Measurements from ENCODE around the gene IMP3. TPM values are rescaled to one million over a fixed set of nuclear protein-coding genes. Genes with fewer than 3 reads are reported as not detected.

The IMP3 gene
- total and polyA plus RNA-seq, 2 donors from 2014 or later: 52.0 to 95.0 TPM

DNA sequence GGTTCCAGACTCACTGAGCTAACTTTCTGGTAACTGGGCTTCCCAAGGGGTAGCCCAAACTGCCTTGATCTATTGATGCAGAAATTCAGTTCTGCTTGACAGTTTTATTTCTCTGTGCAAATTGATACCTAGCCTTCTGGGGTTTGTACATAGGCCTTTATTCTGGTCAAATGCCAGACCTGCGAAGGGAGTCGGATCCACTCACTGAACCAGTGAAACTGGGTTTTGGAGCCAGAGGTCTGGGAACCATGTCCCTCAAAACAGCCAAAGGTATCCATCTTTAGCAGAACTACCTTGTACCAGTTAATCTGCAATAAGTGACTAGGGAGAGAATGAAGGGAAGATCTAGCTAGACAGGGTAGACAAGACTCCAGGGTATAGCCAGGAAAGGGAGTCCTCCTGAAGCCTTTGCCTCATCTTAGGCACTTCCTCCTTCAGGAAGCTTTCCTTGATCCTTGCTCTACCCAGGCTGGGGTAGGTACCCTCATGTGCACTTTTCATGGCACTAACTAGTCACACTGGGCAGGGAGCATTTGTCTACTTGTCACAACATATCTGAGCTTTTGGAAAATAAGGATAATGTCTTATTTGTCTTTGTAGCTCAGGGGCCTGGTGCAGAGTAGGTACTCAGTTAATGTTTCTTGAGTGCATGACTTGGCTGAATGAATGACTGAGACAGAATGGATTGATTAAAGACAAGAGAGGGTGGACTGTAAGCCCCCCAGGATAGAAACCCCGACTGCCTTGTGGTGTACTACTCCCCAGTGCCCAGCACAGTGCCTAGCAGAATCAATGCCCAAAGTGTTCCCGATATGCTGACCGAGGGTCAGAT, 6.3 kb upstream of the IMP3 start:
- Histone ChIP-seq H3K9ac (ENCODE audit: low read length in 3 of 3) (peak overlapping the region; percentile 34 to 99 (median 95)), H3K4me1 (ENCODE audit: control insufficient read depth in 2 of 3, insufficient read depth in 2 of 3, low read depth in 1 of 3, low read length in 3 of 3) (peaks cover 0 to 36% (median 24%) of the 10 kb centered on the region in 3 donors), H3K36me3 (ENCODE audit: control insufficient read depth in 2 of 3, insufficient read depth in 3 of 3, low read length in 3 of 3) (peaks cover 0 to 6% (median 0%) of the 10 kb centered on the region in 3 donors), H3K4me3 (ENCODE audit: low read length in 3 of 3) (peak overlapping the region; percentile 84 to 96 (median 93)), H3K27ac (ENCODE audit: low read depth in 2 of 2, low read length in 2 of 2) (peak overlapping the region; percentile 96), H3K9me3 (ENCODE audit: control insufficient read depth in 2 of 3, insufficient read depth in 1 of 3, low read length in 3 of 3) (no peaks in the 10 kb centered on the region), H3K27me3 (ENCODE audit: control insufficient read depth, insufficient read depth, low read length) (no peaks in the 10 kb centered on the region)
- no peak for DNase-seq
- no peak for FAIRE-seq
- intact Hi-C loops (cut with DNase I): no loop called here
- TF ChIP-seq, protein P1, sequence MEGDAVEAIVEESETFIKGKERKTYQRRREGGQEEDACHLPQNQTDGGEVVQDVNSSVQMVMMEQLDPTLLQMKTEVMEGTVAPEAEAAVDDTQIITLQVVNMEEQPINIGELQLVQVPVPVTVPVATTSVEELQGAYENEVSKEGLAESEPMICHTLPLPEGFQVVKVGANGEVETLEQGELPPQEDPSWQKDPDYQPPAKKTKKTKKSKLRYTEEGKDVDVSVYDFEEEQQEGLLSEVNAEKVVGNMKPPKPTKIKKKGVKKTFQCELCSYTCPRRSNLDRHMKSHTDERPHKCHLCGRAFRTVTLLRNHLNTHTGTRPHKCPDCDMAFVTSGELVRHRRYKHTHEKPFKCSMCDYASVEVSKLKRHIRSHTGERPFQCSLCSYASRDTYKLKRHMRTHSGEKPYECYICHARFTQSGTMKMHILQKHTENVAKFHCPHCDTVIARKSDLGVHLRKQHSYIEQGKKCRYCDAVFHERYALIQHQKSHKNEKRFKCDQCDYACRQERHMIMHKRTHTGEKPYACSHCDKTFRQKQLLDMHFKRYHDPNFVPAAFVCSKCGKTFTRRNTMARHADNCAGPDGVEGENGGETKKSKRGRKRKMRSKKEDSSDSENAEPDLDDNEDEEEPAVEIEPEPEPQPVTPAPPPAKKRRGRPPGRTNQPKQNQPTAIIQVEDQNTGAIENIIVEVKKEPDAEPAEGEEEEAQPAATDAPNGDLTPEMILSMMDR (IDR thresholded peaks at IDR 0.05; ENCODE audit: borderline replicate concordance, extremely low read depth, insufficient read depth): no peak

DNA sequence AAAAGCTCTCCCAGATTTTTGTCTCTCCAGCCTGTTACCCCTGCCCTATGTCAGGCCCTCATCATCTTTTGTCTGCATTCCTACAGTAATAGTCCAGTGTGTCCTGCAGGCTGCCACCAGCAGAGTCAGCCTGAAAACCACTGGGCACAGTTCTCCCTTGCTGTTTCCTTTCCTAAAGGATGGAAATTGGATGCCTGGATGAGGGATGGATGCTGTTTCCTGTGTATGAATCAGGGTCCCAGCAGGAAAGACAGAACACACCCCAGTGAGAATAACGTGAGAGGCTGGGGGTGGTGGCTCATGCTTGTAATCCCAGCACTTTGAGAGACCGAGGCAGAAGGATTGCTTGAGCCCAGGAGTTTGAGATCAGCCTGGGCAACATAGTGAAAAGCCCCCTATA, 4.4 kb upstream of the IMP3 start:
- Histone ChIP-seq H3K4me3 (ENCODE audit: low read length in 3 of 3) (no peak overlapping the region), H3K4me1 (ENCODE audit: control insufficient read depth in 2 of 3, insufficient read depth in 2 of 3, low read depth in 1 of 3, low read length in 3 of 3) (peaks cover 0 to 16% (median 7%) of the 10 kb centered on the region in 3 donors), H3K9me3 (ENCODE audit: control insufficient read depth in 2 of 3, insufficient read depth in 1 of 3, low read length in 3 of 3) (no peaks in the 10 kb centered on the region), H3K36me3 (ENCODE audit: control insufficient read depth in 2 of 3, insufficient read depth in 3 of 3, low read length in 3 of 3) (no peaks in the 10 kb centered on the region), H3K27ac (ENCODE audit: low read depth in 2 of 2, low read length in 2 of 2) (no peak overlapping the region), H3K27me3 (ENCODE audit: control insufficient read depth, insufficient read depth, low read length) (no peaks in the 10 kb centered on the region), H3K9ac (ENCODE audit: low read length in 3 of 3) (no peak overlapping the region)
- intact Hi-C loops (cut with DNase I): no loop called here
- DNase-seq: no peak
- TF ChIP-seq, protein P1 (IDR thresholded peaks at IDR 0.05; ENCODE audit: borderline replicate concordance, extremely low read depth, insufficient read depth): no peak
- no peak for FAIRE-seq

DNA sequence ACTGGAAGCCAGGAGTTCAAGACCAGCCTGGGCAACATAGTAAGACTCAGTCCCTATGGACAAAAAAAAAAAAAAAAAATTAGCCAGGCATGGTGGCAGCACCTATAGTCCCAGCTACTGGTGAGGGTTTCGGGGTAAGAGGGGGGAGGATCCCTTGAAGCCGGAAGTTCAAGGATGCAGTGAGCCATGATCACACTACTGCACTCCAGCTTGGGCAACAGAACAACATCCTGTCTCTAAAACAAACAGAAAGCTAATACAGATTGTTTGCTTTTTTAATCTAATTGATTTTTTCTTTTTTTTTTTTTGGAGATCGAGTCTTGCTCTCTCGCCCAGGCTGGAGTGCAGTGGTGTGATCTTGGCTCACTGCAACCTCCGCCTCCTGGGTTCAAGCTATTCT, 1.6 kb upstream of the IMP3 start:
- TF ChIP-seq, protein P1 (IDR thresholded peaks at IDR 0.05; ENCODE audit: borderline replicate concordance, extremely low read depth, insufficient read depth): no peak

More for the DNA sequence above, 1.6 kb upstream of the IMP3 start:
- no peak overlapping the region for H3K27ac ChIP-seq (ENCODE audit: low read depth in 2 of 2, low read length in 2 of 2)
- no peak overlapping the region for H3K4me3 ChIP-seq (ENCODE audit: low read length in 3 of 3)
- no peaks in the 10 kb centered on the region for H3K36me3 ChIP-seq (ENCODE audit: control insufficient read depth in 2 of 3, insufficient read depth in 3 of 3, low read length in 3 of 3)
- no peak for FAIRE-seq
- intact Hi-C loops (cut with DNase I): no loop called here
- no peaks in the 10 kb centered on the region for H3K9me3 ChIP-seq (ENCODE audit: control insufficient read depth in 2 of 3, insufficient read depth in 1 of 3, low read length in 3 of 3)
- no peak overlapping the region for H3K9ac ChIP-seq (ENCODE audit: low read length in 3 of 3)
- peak in 1 of 5 donors; percentile 15 for DNase-seq
- no peaks in the 10 kb centered on the region for H3K27me3 ChIP-seq (ENCODE audit: control insufficient read depth, insufficient read depth, low read length)
- H3K4me1 ChIP-seq (ENCODE audit: control insufficient read depth in 2 of 3, insufficient read depth in 2 of 3, low read depth in 1 of 3, low read length in 3 of 3): peaks cover 0 to 20% (median 0%) of the 10 kb centered on the region in 3 donors
